NT2/D1 (cell line): ENCODE data around the gene GRIN2C.

Experiments used
- DNase-seq: peaks from one replicate; pipeline ENCODE4 v3.0.0-alpha.2; 2011; ENCODE audit warnings: low read depth, low spot score
- H3K27me3 ChIP-seq: 2 replicates; pipeline ENCODE4 v1.6.0; 2011; ENCODE audit warnings: mild to moderate bottlenecking; ENCODE audit not compliant: insufficient read length, insufficient read depth
- H3K36me3 ChIP-seq: 2 replicates; pipeline ENCODE4 v1.6.1; 2011; ENCODE audit warnings: mild to moderate bottlenecking, low read length, mixed read lengths; ENCODE audit not compliant: insufficient read depth, insufficient read length
- H3K4me1 ChIP-seq: 2 replicates; pipeline ENCODE4 v1.5.1; 2011; ENCODE audit not compliant: insufficient read depth, insufficient read length
- H3K4me3 ChIP-seq: 2 replicates; pipeline ENCODE4 v1.5.1; 2011; ENCODE audit warnings: low read depth; ENCODE audit not compliant: insufficient read length
- H3K9ac ChIP-seq: 2 replicates; pipeline ENCODE4 v1.6.0; 2011; ENCODE audit warnings: low read depth; ENCODE audit not compliant: insufficient read length
- H3K9me3 ChIP-seq: 2 replicates; pipeline ENCODE4 v1.5.1; 2011; ENCODE audit warnings: mild to moderate bottlenecking, low read length; ENCODE audit not compliant: insufficient read depth
- SUZ12 ChIP-seq: IDR thresholded peaks from 2 replicates; pipeline ENCODE4 v1.6.1; 2011; ENCODE audit not compliant: insufficient read length, insufficient read depth; ENCODE audit errors: extremely low read depth
- YY1 ChIP-seq: IDR thresholded peaks from 2 replicates; pipeline ENCODE4 v1.6.1; 2011; ENCODE audit not compliant: insufficient read length, insufficient read depth
- ZNF274 ChIP-seq: IDR thresholded peaks from 2 replicates; pipeline ENCODE4 v1.6.1; 2011; ENCODE audit warnings: mild to moderate bottlenecking, low read depth, low read length

Gene GRIN2C

GRCh38 chr17:74807441-74807840 lies 52.2 kb downstream of the GRIN2C start:
- Histone ChIP-seq H3K9ac (no peak overlapping the region), H3K9me3 (no peaks in the 10 kb centered on the region), H3K36me3 (peaks cover 56% of the 10 kb centered on the region), H3K4me1 (peaks cover under 1% of the 10 kb centered on the region), H3K4me3 (no peak overlapping the region), H3K27me3 (no peaks in the 10 kb centered on the region)
- DNase-seq, result no peak
- TF ChIP-seq SUZ12 (no peak), YY1 (no peak)

DNA sequence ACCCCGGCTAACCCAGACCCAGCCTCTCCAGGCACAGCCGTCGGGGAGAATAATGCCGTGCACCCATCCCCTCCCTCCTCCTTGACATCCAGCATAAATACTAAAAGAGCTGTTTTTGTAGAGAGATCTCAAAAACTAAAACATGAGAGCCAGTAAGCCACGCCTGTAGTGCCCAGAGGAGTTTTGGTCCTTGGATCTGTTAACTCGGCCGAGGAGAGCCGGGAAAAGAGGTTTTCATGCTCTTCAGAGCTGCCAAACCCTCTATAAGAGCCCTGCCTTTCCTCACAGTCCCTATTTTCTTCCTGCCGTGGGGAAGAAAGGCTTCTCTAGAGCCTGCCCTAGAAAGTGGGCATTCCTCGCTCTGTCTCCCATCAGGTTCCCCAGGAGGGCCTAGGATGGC lies 53.4 kb downstream of the GRIN2C start:
- H3K4me1 ChIP-seq, result no peaks in the 10 kb centered on the region
- H3K9me3 ChIP-seq, result no peaks in the 10 kb centered on the region
- TF ChIP-seq ZNF274 (no peak), SUZ12 (no peak), YY1 (no peak)
- peaks cover 65% of the 10 kb centered on the region for H3K36me3 ChIP-seq
- DNase-seq, result no peak
- no peak overlapping the region for H3K4me3 ChIP-seq
- no peak overlapping the region for H3K9ac ChIP-seq
- H3K27me3 ChIP-seq, result no peaks in the 10 kb centered on the region

DNA sequence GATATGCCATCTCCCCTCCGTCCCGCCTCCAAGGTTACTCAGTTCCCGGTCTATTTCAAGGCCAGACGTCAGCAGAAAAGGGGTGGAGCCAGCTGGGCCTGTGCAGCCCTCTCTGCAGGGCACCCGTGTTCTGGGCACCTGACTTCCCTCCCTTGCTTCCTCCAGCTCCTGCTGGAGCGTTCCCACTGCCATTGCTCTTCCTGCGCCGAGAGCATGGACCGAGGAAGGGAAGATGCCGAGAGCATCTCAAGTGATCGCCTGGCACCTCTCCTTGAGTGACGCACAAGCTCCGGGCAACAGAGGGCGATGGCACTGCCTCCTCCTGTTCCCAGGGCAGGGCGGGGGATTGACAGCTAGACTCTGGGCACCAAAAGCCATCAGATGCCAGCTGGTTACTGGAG lies 54.1 kb downstream of the GRIN2C start:
- H3K4me3 ChIP-seq, result no peak overlapping the region
- H3K9ac ChIP-seq, result no peak overlapping the region
- no peaks in the 10 kb centered on the region for H3K9me3 ChIP-seq
- H3K27me3 ChIP-seq, result no peaks in the 10 kb centered on the region
- no peak for DNase-seq
- peaks cover 73% of the 10 kb centered on the region for H3K36me3 ChIP-seq
- TF ChIP-seq ZNF274 (no peak), YY1 (no peak), SUZ12 (no peak)
- no peaks in the 10 kb centered on the region for H3K4me1 ChIP-seq

DNA sequence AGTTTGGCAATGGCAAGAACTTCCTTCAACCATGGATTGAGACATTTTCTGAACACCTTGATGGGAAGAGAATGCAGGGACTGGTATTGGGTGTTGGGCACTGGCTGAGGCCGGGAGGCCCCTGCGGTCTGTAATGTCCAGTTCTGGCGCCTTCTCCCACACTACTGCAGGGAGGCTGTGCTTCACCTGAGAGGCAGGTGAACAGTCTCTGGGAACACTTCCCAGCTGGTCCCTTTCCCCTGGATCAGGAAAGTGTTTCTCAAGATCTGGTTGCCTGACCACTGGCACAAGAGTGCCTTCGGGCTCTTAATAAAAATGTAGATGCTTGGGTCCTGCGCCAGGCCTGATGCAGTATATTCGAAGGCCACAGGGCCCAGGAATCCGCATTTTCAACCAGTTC lies 55.0 kb downstream of the GRIN2C start:
- Histone ChIP-seq H3K27me3 (no peaks in the 10 kb centered on the region), H3K4me1 (no peaks in the 10 kb centered on the region), H3K36me3 (peaks cover 75% of the 10 kb centered on the region), H3K9ac (no peak overlapping the region), H3K4me3 (no peak overlapping the region), H3K9me3 (no peaks in the 10 kb centered on the region)
- TF ChIP-seq SUZ12, result no peak
- TF ChIP-seq ZNF274, result no peak
- no peak for TF ChIP-seq YY1
- DNase-seq, result no peak

- no peaks in the 10 kb centered on the region for H3K4me1 ChIP-seq
- peaks cover 82% of the 10 kb centered on the region for H3K36me3 ChIP-seq
- no peaks in the 10 kb centered on the region for H3K27me3 ChIP-seq
- no peak overlapping the region for H3K4me3 ChIP-seq
- no peaks in the 10 kb centered on the region for H3K9me3 ChIP-seq
- no peak for TF ChIP-seq SUZ12
- no peak for TF ChIP-seq YY1
- no peak for TF ChIP-seq ZNF274
- no peak overlapping the region for H3K9ac ChIP-seq
- DNase-seq, result no peak
These were observed 55.7 kb downstream of the GRIN2C start for GRCh38 chr17:74803971-74804370.

DNA sequence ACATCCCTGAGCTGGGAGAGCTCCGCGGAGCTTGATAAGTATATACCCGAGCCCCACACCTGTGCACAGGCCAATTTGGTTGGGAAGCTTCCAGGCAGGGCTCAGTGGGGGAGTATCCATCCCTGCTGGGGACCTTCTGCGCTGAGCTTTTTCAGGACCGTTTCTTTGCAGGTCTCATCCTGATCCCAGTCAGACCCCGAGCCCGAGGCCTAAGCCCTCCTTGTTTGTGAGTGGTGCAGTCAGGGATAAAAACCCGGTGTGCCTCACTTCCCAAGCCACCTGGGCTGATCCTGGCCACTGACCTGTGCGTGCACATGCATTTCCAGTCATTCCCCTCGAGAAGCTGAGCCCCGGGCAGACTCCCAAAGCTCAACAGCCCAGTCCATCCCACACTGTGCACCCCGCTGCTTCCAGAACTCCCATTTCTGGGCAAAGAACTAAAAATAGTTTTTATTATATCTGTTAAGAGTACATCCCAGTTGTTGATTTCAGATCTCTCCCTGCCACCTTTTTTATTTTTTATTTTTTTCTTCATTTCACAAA lies 56.2 kb downstream of the GRIN2C start:
- H3K4me3 ChIP-seq, result no peak overlapping the region
- H3K36me3 ChIP-seq, result peaks cover 83% of the 10 kb centered on the region
- H3K27me3 ChIP-seq, result no peaks in the 10 kb centered on the region
- H3K9me3 ChIP-seq, result no peaks in the 10 kb centered on the region
- DNase-seq, result no peak
- no peak for TF ChIP-seq ZNF274
- no peak for TF ChIP-seq SUZ12
- no peak for TF ChIP-seq YY1
- no peak overlapping the region for H3K9ac ChIP-seq
- no peaks in the 10 kb centered on the region for H3K4me1 ChIP-seq

DNA sequence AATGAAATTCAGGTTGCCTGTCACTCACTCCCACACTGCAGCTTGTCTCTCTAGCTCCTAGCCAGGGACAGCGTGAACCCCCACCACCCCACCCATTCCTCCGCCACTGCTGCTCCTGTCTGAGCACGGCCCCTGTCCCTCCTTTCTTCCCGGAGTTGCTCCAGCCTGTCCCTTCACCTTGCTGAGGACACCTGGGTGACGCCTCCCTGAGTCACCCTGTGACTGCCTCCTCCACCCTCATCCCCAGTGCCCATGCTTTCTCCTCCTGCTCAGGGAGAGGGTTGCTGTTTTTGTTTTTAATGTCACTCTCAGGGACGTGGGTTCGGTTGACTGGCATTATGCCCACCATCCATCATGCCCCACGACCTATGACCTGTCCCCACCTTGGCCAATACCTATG lies 57.8 kb downstream of the GRIN2C start:
- DNase-seq, result no peak
- Histone ChIP-seq H3K27me3 (no peaks in the 10 kb centered on the region), H3K4me1 (no peaks in the 10 kb centered on the region), H3K36me3 (peaks cover 81% of the 10 kb centered on the region), H3K9me3 (no peaks in the 10 kb centered on the region), H3K9ac (no peak overlapping the region), H3K4me3 (no peak overlapping the region)
- TF ChIP-seq ZNF274 (no peak), SUZ12 (no peak), YY1 (no peak)

DNA sequence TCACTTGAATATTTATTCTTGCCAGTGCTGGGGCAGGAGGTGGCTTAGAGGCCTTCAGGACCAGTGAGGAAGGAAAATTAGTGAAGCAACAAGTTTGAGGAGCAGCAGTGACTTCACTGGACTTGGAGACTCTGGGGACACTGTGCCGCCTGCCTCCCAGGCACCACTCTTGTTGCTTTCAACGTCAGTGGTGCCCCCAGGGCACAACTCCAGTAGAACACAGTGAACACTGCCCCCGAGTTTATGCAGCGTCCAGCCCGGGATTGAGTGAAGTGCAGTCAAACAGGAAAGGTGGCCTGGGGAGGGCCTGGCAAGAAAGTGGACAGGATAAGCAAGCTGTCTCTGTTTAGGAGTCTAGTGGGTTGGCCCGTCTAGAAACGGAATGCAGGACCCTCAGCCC lies 59.2 kb downstream of the GRIN2C start:
- Histone ChIP-seq H3K9me3 (no peaks in the 10 kb centered on the region), H3K9ac (no peak overlapping the region), H3K4me1 (no peaks in the 10 kb centered on the region), H3K36me3 (peaks cover 88% of the 10 kb centered on the region), H3K27me3 (no peaks in the 10 kb centered on the region), H3K4me3 (no peak overlapping the region)
- no peak for TF ChIP-seq ZNF274
- no peak for DNase-seq
